ENCODE measurements around the gene STX18.
"Not testable (repeated sequence)": the region's sequence is repeated elsewhere in the genome, so short reads cannot be mapped to it uniquely, and the experiment has no call there.

Gene STX18

GRCh38 chr4:4485806-4486205 lies 56.0 kb downstream of the STX18 start:
- no peak for DNase-seq
- intact Hi-C loops (cut with DNase I): loop anchor here (10.0 kb wide), 1 partner anchor 1329 kb away; no protein-coding TSS in a partner anchor

- DNase-seq: peak in 1 of 10 donors; percentile 26
- intact Hi-C loops (cut with DNase I): loop anchor here (10.0 kb wide), 1 partner anchor 1333 kb away; no protein-coding TSS in a partner anchor
Measured at GRCh38 chr4:4481399-4481994, 60.4 kb downstream of the STX18 start.

GRCh38 chr4:4480685-4481398 lies 61.0 kb downstream of the STX18 start:
- DNase-seq: peak; percentile 68 to 97 (median 78)
- intact Hi-C loops (cut with DNase I): loop anchor here (10.0 kb wide), 1 partner anchor 1334 kb away; no protein-coding TSS in a partner anchor

- peak in 1 of 10 donors; percentile 75 for DNase-seq
- intact Hi-C loops (cut with DNase I): loop anchor here (10.0 kb wide), 1 partner anchor 1335 kb away; no protein-coding TSS in a partner anchor
Measured at GRCh38 chr4:4480205-4480604, 61.6 kb downstream of the STX18 start.

GRCh38 chr4:4479366-4479765 lies 62.5 kb downstream of the STX18 start:
- DNase-seq: no peak
- intact Hi-C loops (cut with DNase I): no loop called here

- no peak for DNase-seq
- intact Hi-C loops (cut with DNase I): no loop called here
Measured at GRCh38 chr4:4477796-4478195, 64.1 kb downstream of the STX18 start.

- no peak for DNase-seq
- intact Hi-C loops (cut with DNase I): no loop called here
Measured at GRCh38 chr4:4477391-4477790, 64.5 kb downstream of the STX18 start.

GRCh38 chr4:4474476-4474875 lies 67.4 kb downstream of the STX18 start:
- no peak for DNase-seq
- intact Hi-C loops (cut with DNase I): no loop called here

- no peak for DNase-seq
- intact Hi-C loops (cut with DNase I): no loop called here
Measured at GRCh38 chr4:4472344-4472958, 69.4 kb downstream of the STX18 start.

- DNase-seq: no peak
- intact Hi-C loops (cut with DNase I): no loop called here
Measured at GRCh38 chr4:4471195-4471594, 70.7 kb downstream of the STX18 start.

- no peak for DNase-seq
- intact Hi-C loops (cut with DNase I): no loop called here
Measured at GRCh38 chr4:4470208-4470607, 71.6 kb downstream of the STX18 start.

GRCh38 chr4:4465238-4465637 lies 76.6 kb downstream of the STX18 start:
- intact Hi-C loops (cut with DNase I); DNase-seq: not testable (repeated sequence)

GRCh38 chr4:4462970-4463369 lies 78.9 kb downstream of the STX18 start:
- no peak for DNase-seq
- intact Hi-C loops (cut with DNase I): no loop called here

- intact Hi-C loops (cut with DNase I): no loop called here
- peak in 5 of 10 donors; percentile 21 to 88 (median 73) for DNase-seq
Measured at GRCh38 chr4:4461850-4462249, 80.0 kb downstream of the STX18 start.

GRCh38 chr4:4461178-4461577 lies 80.7 kb downstream of the STX18 start:
- no peak for DNase-seq
- intact Hi-C loops (cut with DNase I): no loop called here

GRCh38 chr4:4460759-4461158 lies 81.1 kb downstream of the STX18 start:
- intact Hi-C loops (cut with DNase I): no loop called here
- DNase-seq: no peak

GRCh38 chr4:4459181-4459580 lies 82.7 kb downstream of the STX18 start:
- intact Hi-C loops (cut with DNase I): no loop called here
- DNase-seq: no peak

- intact Hi-C loops (cut with DNase I): no loop called here
- DNase-seq: no peak
Measured at GRCh38 chr4:4457803-4458553, 83.9 kb downstream of the STX18 start.

GRCh38 chr4:4456816-4457578 lies 84.9 kb downstream of the STX18 start:
- intact Hi-C loops (cut with DNase I): no loop called here
- no peak for DNase-seq

GRCh38 chr4:4456351-4456750 lies 85.5 kb downstream of the STX18 start:
- intact Hi-C loops (cut with DNase I): no loop called here
- DNase-seq: no peak

Measured in posterior cingulate gyrus (tissue), 11 donors.